Measurements from ENCODE around the gene RELA.
"Not testable (repeated sequence)": the region's sequence is repeated elsewhere in the genome, so short reads cannot be mapped to it uniquely, and the experiment has no call there.

Gene RELA

GRCh38 chr11:65662799-65663638 is at the start of gene RELA:
TSS of gene RELA (minus strand) at chr11:65662916. CDS start at chr11:65662832, 84 bp downstream.
- DNase-seq (ENCODE audit: low spot score): peak; percentile 96

GRCh38 chr11:65711785-65712632 is 49.3 kb upstream of the RELA start, which contains the start of gene KAT5:
TSS of gene KAT5 (plus strand) at chr11:65712252. CDS start at chr11:65712268, 16 bp downstream.
- DNase-seq (ENCODE audit: low spot score): peak; percentile 99

GRCh38 chr11:65710421-65710820 is 47.7 kb upstream of the RELA start:
- peak; percentile 9 for DNase-seq (ENCODE audit: low spot score)

GRCh38 chr11:65709661-65710060 is 46.9 kb upstream of the RELA start:
- DNase-seq (ENCODE audit: low spot score): no peak

- no peak for DNase-seq (ENCODE audit: low spot score)
Observed at GRCh38 chr11:65708451-65708850, 45.7 kb upstream of the RELA start.

- DNase-seq (ENCODE audit: low spot score): not testable (repeated sequence)
Observed at GRCh38 chr11:65707002-65707401, 44.3 kb upstream of the RELA start.

GRCh38 chr11:65706303-65706763 is 43.6 kb upstream of the RELA start:
- DNase-seq (ENCODE audit: low spot score): peak; percentile 76

GRCh38 chr11:65703846-65704245 is 41.1 kb upstream of the RELA start:
- no peak for DNase-seq (ENCODE audit: low spot score)

- DNase-seq (ENCODE audit: low spot score): no peak
Observed at GRCh38 chr11:65701686-65702085, 39.0 kb upstream of the RELA start.

GRCh38 chr11:65700399-65700798 is 37.7 kb upstream of the RELA start:
- no peak for DNase-seq (ENCODE audit: low spot score)

- DNase-seq (ENCODE audit: low spot score): no peak
Observed at GRCh38 chr11:65699306-65699705, 36.6 kb upstream of the RELA start.

GRCh38 chr11:65698205-65698604 is 35.5 kb upstream of the RELA start:
- no peak for DNase-seq (ENCODE audit: low spot score)

GRCh38 chr11:65696802-65697552 is 34.3 kb upstream of the RELA start:
- DNase-seq (ENCODE audit: low spot score): no peak

- peak; percentile 79 for DNase-seq (ENCODE audit: low spot score)
Observed at GRCh38 chr11:65695459-65696241, 32.9 kb upstream of the RELA start.

- no peak for DNase-seq (ENCODE audit: low spot score)
Observed at GRCh38 chr11:65692367-65692766, 29.7 kb upstream of the RELA start.

- not testable (repeated sequence) for DNase-seq (ENCODE audit: low spot score)
Observed at GRCh38 chr11:65691847-65692246, 29.1 kb upstream of the RELA start.

- no peak for DNase-seq (ENCODE audit: low spot score)
Observed at GRCh38 chr11:65685981-65686380, 23.3 kb upstream of the RELA start.

GRCh38 chr11:65683480-65683879 is 20.8 kb upstream of the RELA start:
- DNase-seq (ENCODE audit: low spot score): not testable (repeated sequence)

- no peak for DNase-seq (ENCODE audit: low spot score)
Observed at GRCh38 chr11:65680192-65680743, 17.6 kb upstream of the RELA start.

- DNase-seq (ENCODE audit: low spot score): no peak
Observed at GRCh38 chr11:65672982-65673381, 10.3 kb upstream of the RELA start.

Measured in kidney tubule cell (primary cell).